Osteoblast (primary cell): ENCODE data around the gene FOLR2. TPM values are rescaled to one million over a fixed set of nuclear protein-coding genes. Genes with fewer than 3 reads are reported as not detected.

ENCODE experiments used
- DNase-seq: peaks from one replicate; pipeline ENCODE4 v3.0.0; 2011; ENCODE audit warnings: low spot score, mixed read lengths; ENCODE audit not compliant: insufficient read length; ENCODE audit errors: missing footprints
- H2AFZ ChIP-seq: 2 replicates; pipeline ENCODE4 v1.6.0; 2011; ENCODE audit warnings: mild to moderate bottlenecking, low read length
- H3K27ac ChIP-seq: 2 replicates; pipeline ENCODE4 v1.5.1; 2011; ENCODE audit warnings: mild to moderate bottlenecking, low read depth, low read length, moderate library complexity
- H3K27me3 ChIP-seq: 2 replicates; pipeline ENCODE4 v1.6.0; 2012; ENCODE audit warnings: mild to moderate bottlenecking, control low read depth, inconsistent platforms, low read length, moderate library complexity; ENCODE audit not compliant: insufficient read depth
- H3K36me3 ChIP-seq: 2 replicates; pipeline ENCODE4 v1.5.1; 2011; ENCODE audit warnings: mild to moderate bottlenecking, low read length, control low read depth, moderate library complexity; ENCODE audit not compliant: insufficient read depth
- H3K4me1 ChIP-seq: 2 replicates; pipeline ENCODE4 v1.5.1; 2011; ENCODE audit warnings: mild to moderate bottlenecking, low read length, control low read depth, moderate library complexity; ENCODE audit not compliant: insufficient read depth
- H3K4me2 ChIP-seq: 2 replicates; pipeline ENCODE4 v1.6.0; 2011; ENCODE audit warnings: mild to moderate bottlenecking, low read length; ENCODE audit not compliant: insufficient read depth
- H3K4me3 ChIP-seq: fragments of 200-600 bp; sonication (generic); 3 replicates; pipeline ENCODE4 v1.5.1; 2012; ENCODE audit warnings: mild to moderate bottlenecking, low read length, inconsistent platforms; ENCODE audit not compliant: insufficient read depth
- H3K79me2 ChIP-seq: 2 replicates; pipeline ENCODE4 v1.6.0; 2012; ENCODE audit warnings: mild to moderate bottlenecking, low read length, control low read depth, inconsistent platforms; ENCODE audit not compliant: insufficient read depth
- H3K9me3 ChIP-seq: 2 replicates; pipeline ENCODE4 v1.5.1; 2011; ENCODE audit warnings: low read depth, low read length, control low read depth
- H4K20me1 ChIP-seq: 2 replicates; pipeline ENCODE4 v1.6.0; 2012; ENCODE audit warnings: mild to moderate bottlenecking, low read length, control low read depth; ENCODE audit not compliant: insufficient read depth
- total RNA-seq: library from RNA; depleted of rRNA; stranded (reverse); fragments of >200 nt; gene quantifications from 2 replicates; pipeline ENCODE4 v1.2.3, GENCODE V29; 2012
- TF ChIP-seq, protein P1 (sequence below): IDR thresholded peaks from 2 replicates; pipeline ENCODE4 v1.5.1; 2011; ENCODE audit warnings: mild to moderate bottlenecking, low read depth, low read length, moderate library complexity; ENCODE audit errors: extremely low read depth

The FOLR2 gene
- total RNA-seq, 1 donor: not detected

DNA sequence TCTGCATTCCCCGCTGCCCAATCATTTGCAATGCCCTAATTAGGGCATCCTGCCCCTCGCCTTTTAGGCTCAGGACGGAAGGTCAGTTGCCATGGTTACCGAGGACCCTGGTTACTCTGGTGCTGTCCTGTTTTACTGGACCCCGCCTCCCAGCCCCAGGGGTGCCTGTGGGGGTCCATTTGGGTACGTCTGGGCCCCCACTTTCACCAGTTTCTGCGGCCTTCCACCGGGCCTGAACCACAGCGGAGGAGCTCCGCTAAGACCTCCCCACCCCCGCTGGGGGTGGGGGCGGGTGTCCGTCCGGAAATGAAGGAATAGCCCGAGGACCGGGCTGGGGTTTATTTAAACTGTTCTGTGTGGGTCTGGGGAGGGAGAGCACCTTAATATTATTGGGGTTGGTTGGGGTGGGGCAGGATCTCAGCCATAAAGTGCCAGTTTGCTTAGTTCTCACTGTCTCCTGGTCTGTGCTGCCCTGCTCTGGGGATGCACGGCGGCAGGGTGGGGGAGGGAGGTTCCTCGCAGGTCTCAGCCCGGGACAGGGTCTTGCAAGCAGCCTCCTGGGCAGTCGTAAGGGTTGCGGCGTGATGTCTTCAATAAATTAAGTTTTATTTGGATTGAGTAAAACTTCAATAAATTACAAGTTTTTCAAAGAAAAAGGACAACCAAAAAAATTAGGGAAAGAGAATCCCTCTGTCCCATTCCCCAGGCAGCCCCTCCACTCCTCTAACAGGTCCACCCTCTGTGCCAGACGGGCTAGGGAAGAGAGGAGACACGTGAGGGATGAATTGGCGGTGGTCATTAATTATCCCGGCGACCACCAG, 22.1 kb downstream of the FOLR2 start:
- peaks cover 30% of the 10 kb centered on the region for H3K27me3 ChIP-seq
- TF ChIP-seq, protein P1, sequence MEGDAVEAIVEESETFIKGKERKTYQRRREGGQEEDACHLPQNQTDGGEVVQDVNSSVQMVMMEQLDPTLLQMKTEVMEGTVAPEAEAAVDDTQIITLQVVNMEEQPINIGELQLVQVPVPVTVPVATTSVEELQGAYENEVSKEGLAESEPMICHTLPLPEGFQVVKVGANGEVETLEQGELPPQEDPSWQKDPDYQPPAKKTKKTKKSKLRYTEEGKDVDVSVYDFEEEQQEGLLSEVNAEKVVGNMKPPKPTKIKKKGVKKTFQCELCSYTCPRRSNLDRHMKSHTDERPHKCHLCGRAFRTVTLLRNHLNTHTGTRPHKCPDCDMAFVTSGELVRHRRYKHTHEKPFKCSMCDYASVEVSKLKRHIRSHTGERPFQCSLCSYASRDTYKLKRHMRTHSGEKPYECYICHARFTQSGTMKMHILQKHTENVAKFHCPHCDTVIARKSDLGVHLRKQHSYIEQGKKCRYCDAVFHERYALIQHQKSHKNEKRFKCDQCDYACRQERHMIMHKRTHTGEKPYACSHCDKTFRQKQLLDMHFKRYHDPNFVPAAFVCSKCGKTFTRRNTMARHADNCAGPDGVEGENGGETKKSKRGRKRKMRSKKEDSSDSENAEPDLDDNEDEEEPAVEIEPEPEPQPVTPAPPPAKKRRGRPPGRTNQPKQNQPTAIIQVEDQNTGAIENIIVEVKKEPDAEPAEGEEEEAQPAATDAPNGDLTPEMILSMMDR: no peak
- peaks cover 39% of the 10 kb centered on the region for H4K20me1 ChIP-seq
- H3K4me3 ChIP-seq: no peak overlapping the region
- peaks cover 9% of the 10 kb centered on the region for H3K4me1 ChIP-seq
- H3K36me3 ChIP-seq: peaks cover 40% of the 10 kb centered on the region
- H3K9me3 ChIP-seq: no peaks in the 10 kb centered on the region
- no peak overlapping the region for H3K27ac ChIP-seq
- peak; percentile 91 for DNase-seq
- H3K4me2 ChIP-seq: peak overlapping the region; percentile 77
- H2AFZ ChIP-seq: no peak overlapping the region
- no peaks in the 10 kb centered on the region for H3K79me2 ChIP-seq

DNA sequence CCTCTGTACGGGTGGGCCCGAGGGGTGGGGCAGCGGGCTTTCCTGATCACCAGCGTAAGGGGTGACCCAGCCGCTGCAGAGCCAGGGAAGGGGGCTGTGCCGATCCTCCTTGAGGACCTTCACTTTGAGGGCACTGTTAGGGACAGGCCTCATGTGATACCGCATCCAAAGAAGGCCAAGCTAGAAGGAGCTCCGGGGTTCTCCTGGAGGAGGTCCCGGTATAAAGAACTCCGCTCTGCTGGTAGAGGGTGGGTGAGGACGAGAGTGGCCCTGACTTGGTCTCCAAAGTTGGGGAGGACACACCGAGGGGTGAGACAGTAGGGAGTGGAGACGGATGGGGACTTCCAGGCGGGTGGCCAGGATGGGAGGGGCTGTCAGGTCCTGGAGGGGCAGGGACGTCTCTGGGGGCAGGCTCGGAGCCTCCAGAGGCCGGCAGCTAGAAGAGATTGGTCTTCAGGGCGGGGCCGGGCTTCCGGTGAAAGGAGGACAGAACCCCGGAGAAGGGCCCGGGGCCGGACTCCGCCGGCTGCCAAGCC, 22.8 kb downstream of the FOLR2 start:
- Histone ChIP-seq H2AFZ (no peak overlapping the region), H3K4me2 (peak overlapping the region; percentile 77), H4K20me1 (peaks cover 38% of the 10 kb centered on the region), H3K4me1 (peaks cover 9% of the 10 kb centered on the region), H3K4me3 (peak overlapping the region; percentile 59), H3K9me3 (no peaks in the 10 kb centered on the region), H3K79me2 (no peaks in the 10 kb centered on the region), H3K27ac (no peak overlapping the region), H3K36me3 (peaks cover 34% of the 10 kb centered on the region), H3K27me3 (peaks cover 34% of the 10 kb centered on the region)
- no peak for DNase-seq
- TF ChIP-seq, protein P1: no peak

DNA sequence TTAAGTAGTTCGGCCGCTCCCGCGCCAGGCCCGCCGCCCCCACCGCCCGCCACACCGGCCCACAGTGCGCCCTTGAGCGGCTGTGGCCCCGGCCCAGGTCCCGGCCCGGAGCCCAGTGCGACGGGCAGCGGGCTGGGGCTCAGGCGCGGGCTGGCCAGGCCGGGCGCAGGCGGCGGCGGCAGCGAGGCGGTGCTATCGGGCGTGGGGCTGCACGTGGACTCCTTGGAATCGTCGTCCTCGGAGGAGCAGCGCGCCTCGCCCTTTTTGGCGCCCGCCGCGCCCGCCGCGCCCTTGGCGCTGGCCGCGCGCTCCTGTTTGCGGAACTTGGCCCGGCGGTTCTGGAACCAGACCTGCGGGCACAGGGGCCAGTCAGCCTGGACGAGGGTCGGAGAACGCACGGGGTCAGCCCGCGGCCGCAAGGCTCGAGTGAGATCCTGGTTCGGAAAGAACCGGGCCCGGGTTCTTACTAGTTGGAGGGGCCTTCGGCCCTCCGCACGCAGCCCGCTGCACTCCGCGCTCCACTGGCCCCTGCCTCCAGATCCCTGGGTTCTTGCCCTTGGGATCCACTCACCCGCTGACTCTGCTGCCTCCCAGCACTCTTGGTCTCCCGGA, 23.4 kb downstream of the FOLR2 start:
- peaks cover 35% of the 10 kb centered on the region for H4K20me1 ChIP-seq
- peak; percentile 97 for DNase-seq

More for the DNA sequence above, 23.4 kb downstream of the FOLR2 start:
- H3K4me3 ChIP-seq: peak overlapping the region; percentile 59
- H3K4me1 ChIP-seq: peaks cover 9% of the 10 kb centered on the region
- no peak overlapping the region for H3K27ac ChIP-seq
- peaks cover 40% of the 10 kb centered on the region for H3K27me3 ChIP-seq
- H3K9me3 ChIP-seq: no peaks in the 10 kb centered on the region
- no peaks in the 10 kb centered on the region for H3K79me2 ChIP-seq
- H3K36me3 ChIP-seq: peaks cover 29% of the 10 kb centered on the region
- TF ChIP-seq, protein P1: no peak
- H2AFZ ChIP-seq: no peak overlapping the region
- peak overlapping the region; percentile 77 for H3K4me2 ChIP-seq
